Measurements from ENCODE around the gene NPFF. TPM values are rescaled to one million over a fixed set of nuclear protein-coding genes. Genes with fewer than 3 reads are reported as not detected.

Gene NPFF
- polyA plus RNA-seq, 1 experiment: not detected

GRCh38 chr12:53467880-53468279 lies 39.4 kb downstream of the NPFF start:
- Histone ChIP-seq H3K9me3 (ENCODE audit: control insufficient read depth, insufficient read depth, low read length) (no peaks in the 10 kb centered on the region), H3K4me3 (ENCODE audit: low read depth, low read length) (no peak overlapping the region), H3K27ac (ENCODE audit: low read depth, low read length) (no peak overlapping the region), H3K27me3 (ENCODE audit: control insufficient read depth, insufficient read depth, low read length) (no peaks in the 10 kb centered on the region)
- CTCF ChIA-PET: no interaction called here
- POLR2A ChIA-PET: interaction anchor here (1.0 kb wide), 1 partner anchor 9 kb away, joined by 18 read pairs; no protein-coding TSS in a partner anchor
- TF ChIP-seq CTCF (IDR thresholded peaks at IDR 0.05; ENCODE audit: low read depth, low read length): no peak
- DNase-seq (ENCODE audit: low read depth, low spot score): no peak

GRCh38 chr12:53467082-53467481 lies 40.2 kb downstream of the NPFF start:
- no peak for TF ChIP-seq CTCF (IDR thresholded peaks at IDR 0.05; ENCODE audit: low read depth, low read length)
- DNase-seq (ENCODE audit: low read depth, low spot score): no peak
- no peaks in the 10 kb centered on the region for H3K9me3 ChIP-seq (ENCODE audit: control insufficient read depth, insufficient read depth, low read length)
- ChIA-PET POLR2A (interaction anchor here (0.7 kb wide), 1 partner anchor 9 kb away, joined by 4 read pairs; no protein-coding TSS in a partner anchor), CTCF (no interaction called here)
- no peak overlapping the region for H3K4me3 ChIP-seq (ENCODE audit: low read depth, low read length)
- H3K27ac ChIP-seq (ENCODE audit: low read depth, low read length): no peak overlapping the region
- no peaks in the 10 kb centered on the region for H3K27me3 ChIP-seq (ENCODE audit: control insufficient read depth, insufficient read depth, low read length)

GRCh38 chr12:53466640-53467039 lies 40.6 kb downstream of the NPFF start:
- ChIA-PET CTCF (no interaction called here), POLR2A (interaction anchor here (0.7 kb wide), 1 partner anchor 8 kb away, joined by 4 read pairs; no protein-coding TSS in a partner anchor)
- Histone ChIP-seq H3K27ac (ENCODE audit: low read depth, low read length) (no peak overlapping the region), H3K4me3 (ENCODE audit: low read depth, low read length) (no peak overlapping the region), H3K27me3 (ENCODE audit: control insufficient read depth, insufficient read depth, low read length) (no peaks in the 10 kb centered on the region), H3K9me3 (ENCODE audit: control insufficient read depth, insufficient read depth, low read length) (no peaks in the 10 kb centered on the region)
- TF ChIP-seq CTCF (IDR thresholded peaks at IDR 0.05; ENCODE audit: low read depth, low read length): no peak
- DNase-seq (ENCODE audit: low read depth, low spot score): no peak

GRCh38 chr12:53465679-53466078 lies 41.6 kb downstream of the NPFF start:
- ChIA-PET POLR2A (interaction anchor here (0.6 to 1.1 kb wide), 2 partner anchors 12 to 16 kb away, joined by 3 to 4 read pairs; no protein-coding TSS in a partner anchor), CTCF (interaction anchor here (0.8 to 1.0 kb wide), 3 partner anchors 35 to 113 kb away, joined by 3 to 6 read pairs (median 3); partner anchors contain the start of gene TARBP2)
- 0 out of 2 replicates have a peak, but pooled peaks have one; percentile 4 for TF ChIP-seq CTCF (IDR thresholded peaks at IDR 0.05; ENCODE audit: low read depth, low read length)
- Histone ChIP-seq H3K9me3 (ENCODE audit: control insufficient read depth, insufficient read depth, low read length) (no peaks in the 10 kb centered on the region), H3K27me3 (ENCODE audit: control insufficient read depth, insufficient read depth, low read length) (no peaks in the 10 kb centered on the region), H3K27ac (ENCODE audit: low read depth, low read length) (no peak overlapping the region), H3K4me3 (ENCODE audit: low read depth, low read length) (no peak overlapping the region)
- no peak for DNase-seq (ENCODE audit: low read depth, low spot score)

GRCh38 chr12:53464685-53465418 lies 42.4 kb downstream of the NPFF start:
- H3K9me3 ChIP-seq (ENCODE audit: control insufficient read depth, insufficient read depth, low read length): no peaks in the 10 kb centered on the region
- no peak for DNase-seq (ENCODE audit: low read depth, low spot score)
- no peak for TF ChIP-seq CTCF (IDR thresholded peaks at IDR 0.05; ENCODE audit: low read depth, low read length)
- no peaks in the 10 kb centered on the region for H3K27me3 ChIP-seq (ENCODE audit: control insufficient read depth, insufficient read depth, low read length)
- ChIA-PET CTCF (interaction anchor here (0.6 to 1.2 kb wide), 4 partner anchors 36 to 141 kb away, joined by 3 to 4 read pairs (median 3); partner anchors contain the start of gene TARBP2), POLR2A (interaction anchor here (0.6 to 1.4 kb wide), 4 partner anchors 10 to 17 kb away, joined by 3 to 8 read pairs (median 6); no protein-coding TSS in a partner anchor)
- peak overlapping the region; percentile 39 for H3K27ac ChIP-seq (ENCODE audit: low read depth, low read length)
- H3K4me3 ChIP-seq (ENCODE audit: low read depth, low read length): no peak overlapping the region
